ENCODE data around the gene FFAR1. TPM values are rescaled to one million over a fixed set of nuclear protein-coding genes. Genes with fewer than 3 reads are reported as not detected.

FFAR1 gene
- total RNA-seq, 3 donors from 2014 or later, result not detected

DNA sequence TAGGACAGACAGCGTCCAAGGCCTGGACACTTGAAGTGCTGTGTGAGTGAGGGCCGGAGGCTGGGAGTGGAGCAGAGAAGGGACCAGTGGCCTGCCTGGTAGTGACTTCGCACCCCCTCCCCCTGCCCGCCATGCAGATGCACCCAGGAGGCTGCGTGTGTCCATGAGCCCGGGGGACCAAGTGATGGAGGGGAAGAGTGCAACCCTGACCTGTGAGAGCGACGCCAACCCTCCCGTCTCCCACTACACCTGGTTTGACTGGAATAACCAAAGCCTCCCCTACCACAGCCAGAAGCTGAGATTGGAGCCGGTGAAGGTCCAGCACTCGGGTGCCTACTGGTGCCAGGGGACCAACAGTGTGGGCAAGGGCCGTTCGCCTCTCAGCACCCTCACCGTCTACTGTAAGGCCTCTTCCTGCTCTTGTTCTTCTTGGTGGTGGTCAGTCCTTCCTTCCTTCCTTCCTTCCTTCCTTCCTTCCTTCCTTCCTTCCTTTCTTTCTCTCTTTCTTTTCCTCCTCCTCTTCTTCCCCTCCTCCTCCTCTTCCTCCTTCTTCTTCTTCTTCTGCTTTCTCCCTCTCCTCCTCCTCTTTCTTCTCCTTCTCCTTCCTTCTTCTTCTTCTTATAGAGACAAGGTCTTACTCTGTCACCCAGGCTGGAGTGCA is 6.0 kb upstream of the FFAR1 start:
- H3K4me3 Mint-ChIP-seq, result no peak overlapping the region
- no peaks in the 10 kb centered on the region for H3K36me3 Mint-ChIP-seq (ENCODE audit: insufficient read depth)
- no peak for ATAC-seq
- H3K9me3 Mint-ChIP-seq, result no peaks in the 10 kb centered on the region
- no peaks in the 10 kb centered on the region for H3K27me3 Mint-ChIP-seq (ENCODE audit: low read depth)
- H3K4me1 Mint-ChIP-seq (ENCODE audit: low read depth), result peaks cover 12% of the 10 kb centered on the region
- no peak for DNase-seq

DNA sequence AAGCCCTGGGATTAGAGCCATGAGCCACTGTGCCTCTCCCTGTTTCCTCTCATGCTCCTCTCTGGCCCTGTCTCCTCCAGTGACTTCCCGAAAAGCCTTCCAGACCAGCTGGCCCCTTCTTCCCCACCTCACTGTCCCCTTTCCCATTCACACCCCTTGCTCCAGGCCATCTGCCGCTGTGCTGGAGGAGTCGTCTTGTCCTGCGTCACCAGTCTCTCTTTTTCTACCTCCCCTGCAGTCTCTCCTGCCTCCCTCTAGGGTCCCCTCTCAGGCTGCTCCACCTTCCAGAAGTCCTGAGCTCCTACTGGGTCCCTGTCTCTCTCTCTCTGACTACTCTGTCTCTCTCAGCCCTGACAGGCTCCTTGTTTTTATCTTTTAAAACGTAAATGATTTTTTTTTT is 5.3 kb upstream of the FFAR1 start:
- Mint-ChIP-seq H3K4me1 (ENCODE audit: low read depth) (peaks cover 19% of the 10 kb centered on the region), H3K27me3 (ENCODE audit: low read depth) (no peaks in the 10 kb centered on the region), H3K36me3 (ENCODE audit: insufficient read depth) (no peaks in the 10 kb centered on the region), H3K9me3 (no peaks in the 10 kb centered on the region), H3K4me3 (no peak overlapping the region)
- ATAC-seq (no peak), DNase-seq (no peak)

DNA sequence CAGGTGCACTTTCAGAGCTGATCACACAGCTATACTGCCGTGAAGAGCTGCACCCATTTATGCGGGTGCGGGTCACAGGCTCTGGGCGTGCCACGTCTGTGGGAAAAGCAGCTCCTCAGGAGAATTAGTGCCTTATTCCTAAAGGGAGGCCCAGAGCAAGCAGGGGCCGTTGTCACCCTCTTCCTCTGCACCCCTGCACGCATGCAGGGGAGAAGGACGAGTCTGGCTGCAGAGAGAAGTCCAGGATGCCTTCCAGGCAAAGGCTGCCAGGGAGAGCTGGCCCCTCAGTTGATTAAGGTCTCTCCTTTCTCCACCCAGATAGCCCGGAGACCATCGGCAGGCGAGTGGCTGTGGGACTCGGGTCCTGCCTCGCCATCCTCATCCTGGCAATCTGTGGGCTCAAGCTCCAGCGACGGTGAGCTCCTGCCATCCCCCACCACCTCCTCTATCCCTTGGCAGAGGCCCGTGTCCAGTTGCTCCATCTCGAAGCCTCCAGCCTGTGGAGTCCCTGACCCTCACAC is 3.1 kb upstream of the FFAR1 start:
- Mint-ChIP-seq H3K36me3 (ENCODE audit: insufficient read depth) (no peaks in the 10 kb centered on the region), H3K4me3 (no peak overlapping the region), H3K4me1 (ENCODE audit: low read depth) (peaks cover 30% of the 10 kb centered on the region), H3K9me3 (no peaks in the 10 kb centered on the region), H3K27me3 (ENCODE audit: low read depth) (no peaks in the 10 kb centered on the region)
- ATAC-seq, result no peak
- no peak for DNase-seq

DNA sequence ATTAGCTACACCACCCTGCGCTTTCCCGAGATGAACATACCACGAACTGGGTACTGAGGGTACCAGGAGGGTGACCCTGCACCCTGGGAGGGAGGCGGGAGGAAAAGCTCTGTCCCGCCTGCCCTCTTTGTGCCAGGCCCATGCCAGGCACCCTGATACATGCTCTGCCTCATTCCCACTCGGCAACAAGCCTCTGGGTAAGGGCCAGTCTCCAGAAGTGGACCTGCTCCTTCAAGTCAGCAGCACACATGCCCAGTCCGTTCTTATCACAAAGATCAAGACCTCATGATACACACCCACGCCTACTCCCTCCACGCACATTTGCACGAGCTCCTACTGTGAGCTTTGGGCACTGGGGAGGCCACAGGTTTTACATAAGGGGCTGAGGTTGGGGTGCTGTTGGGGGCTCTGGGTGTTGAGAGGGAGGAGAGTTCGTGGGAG is 2.0 kb upstream of the FFAR1 start:
- Mint-ChIP-seq H3K4me3 (peak overlapping the region; percentile 24), H3K36me3 (ENCODE audit: insufficient read depth) (no peaks in the 10 kb centered on the region), H3K27me3 (ENCODE audit: low read depth) (no peaks in the 10 kb centered on the region), H3K4me1 (ENCODE audit: low read depth) (peaks cover 30% of the 10 kb centered on the region), H3K9me3 (no peaks in the 10 kb centered on the region)
- ATAC-seq, result no peak
- DNase-seq, result no peak

DNA sequence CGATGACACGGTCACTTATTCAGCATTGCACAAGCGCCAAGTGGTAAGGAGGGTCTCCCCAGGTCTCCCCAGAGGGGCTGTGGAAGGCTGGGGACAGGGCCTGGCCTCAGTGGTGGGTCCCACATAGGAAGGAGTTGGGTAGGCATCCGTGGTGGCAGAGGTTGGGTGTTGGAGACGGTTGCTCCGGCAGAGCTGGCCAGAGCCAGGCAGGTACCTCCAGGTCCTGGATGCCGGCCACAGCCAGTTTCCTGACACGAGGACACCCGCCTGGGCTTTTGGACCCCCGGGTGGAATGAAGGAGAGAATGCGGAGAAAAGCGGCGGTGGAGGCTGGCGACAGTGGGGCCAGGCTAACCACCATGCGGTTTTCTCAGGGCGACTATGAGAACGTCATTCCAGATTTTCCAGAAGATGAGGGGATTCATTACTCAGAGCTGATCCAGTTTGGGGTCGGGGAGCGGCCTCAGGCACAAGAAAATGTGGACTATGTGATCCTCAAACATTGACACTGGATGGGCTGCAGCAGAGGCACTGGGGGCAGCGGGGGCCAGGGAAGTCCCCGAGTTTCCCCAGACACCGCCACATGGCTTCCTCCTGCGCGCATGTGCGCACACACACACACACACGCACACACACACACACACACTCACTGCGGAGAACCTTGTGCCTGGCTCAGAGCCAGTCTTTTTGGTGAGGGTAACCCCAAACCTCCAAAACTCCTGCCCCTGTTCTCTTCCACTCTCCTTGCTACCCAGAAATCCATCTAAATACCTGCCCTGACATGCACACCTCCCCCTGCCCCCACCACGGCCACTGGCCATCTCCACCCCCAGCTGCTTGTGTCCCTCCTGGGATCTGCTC is 1.3 kb upstream of the FFAR1 start:
- no peaks in the 10 kb centered on the region for H3K27me3 Mint-ChIP-seq (ENCODE audit: low read depth)
- DNase-seq (peak; percentile 67), ATAC-seq (peak; percentile 46 to 52)
- H3K9me3 Mint-ChIP-seq, result no peaks in the 10 kb centered on the region
- peak overlapping the region; percentile 66 for H3K4me3 Mint-ChIP-seq
- peaks cover 30% of the 10 kb centered on the region for H3K4me1 Mint-ChIP-seq (ENCODE audit: low read depth)
- no peaks in the 10 kb centered on the region for H3K36me3 Mint-ChIP-seq (ENCODE audit: insufficient read depth)

DNA sequence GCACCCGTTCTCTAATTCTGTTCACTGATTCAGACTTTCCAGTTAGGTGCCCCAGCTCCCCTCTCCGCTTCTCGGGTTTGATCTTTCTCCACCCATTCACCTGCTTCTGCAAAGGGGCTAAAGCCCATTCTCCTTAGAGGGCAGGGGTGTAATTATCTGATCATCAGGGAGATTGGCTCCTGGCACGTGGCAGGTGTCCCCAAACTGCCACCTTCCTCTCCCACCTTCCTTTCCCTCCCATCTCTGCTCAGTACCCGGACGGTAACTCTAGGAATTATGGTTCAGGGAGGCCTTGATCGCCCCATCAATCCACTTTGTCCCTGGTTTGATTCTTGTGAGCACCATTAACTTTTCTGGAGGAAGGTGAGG is 212 bp downstream of the FFAR1 start:
- Mint-ChIP-seq H3K4me3 (no peak overlapping the region), H3K9me3 (no peaks in the 10 kb centered on the region), H3K4me1 (ENCODE audit: low read depth) (peaks cover 34% of the 10 kb centered on the region), H3K36me3 (ENCODE audit: insufficient read depth) (no peaks in the 10 kb centered on the region), H3K27me3 (ENCODE audit: low read depth) (no peaks in the 10 kb centered on the region)
- ATAC-seq (no peak), DNase-seq (no peak)

DNA sequence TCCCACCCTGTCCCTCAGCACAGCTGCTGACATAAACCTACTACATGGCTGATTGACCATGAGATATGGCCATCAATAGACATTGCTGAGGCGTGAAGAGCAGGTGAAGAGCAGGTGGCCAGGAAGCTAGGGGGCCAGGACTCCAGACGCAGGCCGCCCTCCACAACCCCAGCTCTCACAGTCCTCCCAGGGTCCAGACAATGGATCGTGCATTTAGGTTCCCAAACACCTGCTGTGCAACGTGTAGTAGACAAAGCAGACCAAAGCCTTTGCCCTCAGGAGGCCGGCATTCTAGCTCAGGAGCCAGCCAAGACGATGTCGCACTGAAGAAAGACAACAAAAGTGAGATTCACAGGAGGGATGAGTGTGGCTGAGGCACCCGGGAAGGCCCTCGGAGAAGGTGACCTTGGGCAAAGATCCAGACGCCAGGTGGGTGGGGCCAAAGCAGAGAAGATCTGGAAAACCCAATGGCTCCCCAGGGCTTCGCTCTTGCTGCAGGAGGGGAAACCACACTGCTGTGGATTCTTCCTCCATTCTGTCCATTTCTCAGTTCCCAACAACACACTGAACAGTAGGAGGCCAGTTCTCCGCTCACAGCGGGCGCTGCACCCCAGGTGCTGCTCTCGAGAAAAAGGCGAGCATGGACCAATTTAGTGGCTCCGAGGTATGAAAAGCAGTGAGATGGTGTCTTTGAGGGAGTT is 1.4 kb downstream of the FFAR1 start:
- Mint-ChIP-seq H3K9me3 (no peaks in the 10 kb centered on the region), H3K36me3 (ENCODE audit: insufficient read depth) (no peaks in the 10 kb centered on the region), H3K4me1 (ENCODE audit: low read depth) (peaks cover 34% of the 10 kb centered on the region), H3K27me3 (ENCODE audit: low read depth) (no peaks in the 10 kb centered on the region), H3K4me3 (no peak overlapping the region)
- ATAC-seq (no peak), DNase-seq (no peak)

DNA sequence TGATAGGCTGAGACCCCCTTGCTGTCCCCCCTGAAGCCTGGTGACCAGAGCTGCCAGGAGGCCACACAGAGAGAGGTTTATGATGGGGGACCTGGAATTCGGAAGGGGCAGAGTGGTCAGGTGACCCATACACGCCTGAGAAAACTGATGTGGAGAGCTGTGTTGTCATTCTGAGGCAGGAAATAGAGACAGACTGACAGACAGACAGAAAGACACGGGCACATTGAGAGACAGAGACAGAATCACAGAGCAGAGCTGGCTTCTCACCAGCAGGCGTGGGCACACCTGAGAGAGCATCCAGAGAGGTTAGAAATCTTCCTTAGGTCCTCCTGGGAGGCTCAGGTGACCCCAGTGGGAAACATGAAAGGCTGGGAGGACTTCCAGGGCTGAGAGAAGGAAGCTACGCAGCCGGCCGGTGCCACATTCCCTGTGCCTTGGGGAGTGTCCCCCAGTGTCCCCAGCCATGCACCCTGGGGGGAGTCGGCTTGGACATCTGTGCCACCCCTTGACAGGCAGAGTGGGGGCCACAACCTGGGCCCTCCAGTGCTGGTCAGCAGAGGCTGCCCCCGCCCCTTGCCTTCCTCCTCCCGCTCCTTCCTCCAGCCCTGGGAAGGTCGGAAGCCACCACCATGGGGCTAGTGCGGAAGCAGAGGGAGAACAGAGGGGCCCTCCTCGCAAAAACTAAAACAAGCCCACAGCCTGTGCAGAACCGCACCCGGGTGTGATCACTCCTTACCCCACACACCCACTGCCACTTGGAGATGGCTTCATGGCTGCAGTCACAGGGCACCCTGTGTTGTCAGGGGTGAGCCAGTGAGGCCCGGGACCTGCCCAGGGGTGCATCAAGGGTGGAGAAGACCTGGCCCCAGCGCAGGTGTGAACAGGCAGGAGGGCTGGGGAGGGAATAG is 2.2 kb downstream of the FFAR1 start:
- DNase-seq (no peak), ATAC-seq (no peak)
- Mint-ChIP-seq H3K4me1 (ENCODE audit: low read depth) (peaks cover 34% of the 10 kb centered on the region), H3K27me3 (ENCODE audit: low read depth) (no peaks in the 10 kb centered on the region), H3K4me3 (no peak overlapping the region), H3K36me3 (ENCODE audit: insufficient read depth) (no peaks in the 10 kb centered on the region), H3K9me3 (no peaks in the 10 kb centered on the region)

DNA sequence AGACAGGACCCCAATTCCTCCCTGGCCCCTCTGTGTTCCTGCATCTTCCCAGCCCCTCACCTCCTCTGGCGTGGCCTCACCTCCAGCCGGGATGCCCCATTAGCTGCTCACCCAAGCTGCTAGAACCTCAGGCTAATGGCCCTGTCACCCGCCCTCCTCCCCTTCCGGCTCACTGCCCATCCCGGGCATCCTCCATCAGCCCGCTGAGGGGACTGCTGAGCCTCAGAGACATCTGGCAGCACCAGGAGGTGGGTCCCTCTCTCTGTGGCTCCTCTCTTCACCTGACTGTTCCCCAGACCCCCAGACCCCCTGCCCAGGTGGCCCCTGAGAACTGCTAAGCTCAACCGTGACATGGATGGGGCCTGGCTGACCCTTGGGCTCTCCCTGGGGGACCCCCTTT is 2.9 kb downstream of the FFAR1 start:
- Mint-ChIP-seq H3K36me3 (ENCODE audit: insufficient read depth) (no peaks in the 10 kb centered on the region), H3K4me3 (no peak overlapping the region), H3K4me1 (ENCODE audit: low read depth) (peaks cover 33% of the 10 kb centered on the region), H3K27me3 (ENCODE audit: low read depth) (no peaks in the 10 kb centered on the region), H3K9me3 (no peaks in the 10 kb centered on the region)
- ATAC-seq, result no peak
- no peak for DNase-seq

DNA sequence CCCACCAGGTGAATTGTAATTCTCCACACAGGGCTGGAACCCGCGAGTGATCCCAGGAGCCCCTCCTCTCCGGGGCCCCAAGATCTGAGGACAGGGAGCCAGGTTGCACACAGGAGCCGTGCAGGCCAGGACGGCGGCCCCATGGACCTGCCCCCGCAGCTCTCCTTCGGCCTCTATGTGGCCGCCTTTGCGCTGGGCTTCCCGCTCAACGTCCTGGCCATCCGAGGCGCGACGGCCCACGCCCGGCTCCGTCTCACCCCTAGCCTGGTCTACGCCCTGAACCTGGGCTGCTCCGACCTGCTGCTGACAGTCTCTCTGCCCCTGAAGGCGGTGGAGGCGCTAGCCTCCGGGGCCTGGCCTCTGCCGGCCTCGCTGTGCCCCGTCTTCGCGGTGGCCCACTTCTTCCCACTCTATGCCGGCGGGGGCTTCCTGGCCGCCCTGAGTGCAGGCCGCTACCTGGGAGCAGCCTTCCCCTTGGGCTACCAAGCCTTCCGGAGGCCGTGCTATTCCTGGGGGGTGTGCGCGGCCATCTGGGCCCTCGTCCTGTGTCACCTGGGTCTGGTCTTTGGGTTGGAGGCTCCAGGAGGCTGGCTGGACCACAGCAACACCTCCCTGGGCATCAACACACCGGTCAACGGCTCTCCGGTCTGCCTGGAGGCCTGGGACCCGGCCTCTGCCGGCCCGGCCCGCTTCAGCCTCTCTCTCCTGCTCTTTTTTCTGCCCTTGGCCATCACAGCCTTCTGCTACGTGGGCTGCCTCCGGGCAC is 3.9 kb downstream of the FFAR1 start:
- no peak overlapping the region for H3K4me3 Mint-ChIP-seq
- DNase-seq (no peak), ATAC-seq (no peak)
- no peaks in the 10 kb centered on the region for H3K9me3 Mint-ChIP-seq
- no peaks in the 10 kb centered on the region for H3K36me3 Mint-ChIP-seq (ENCODE audit: insufficient read depth)
- H3K27me3 Mint-ChIP-seq (ENCODE audit: low read depth), result no peaks in the 10 kb centered on the region
- H3K4me1 Mint-ChIP-seq (ENCODE audit: low read depth), result peaks cover 23% of the 10 kb centered on the region

DNA sequence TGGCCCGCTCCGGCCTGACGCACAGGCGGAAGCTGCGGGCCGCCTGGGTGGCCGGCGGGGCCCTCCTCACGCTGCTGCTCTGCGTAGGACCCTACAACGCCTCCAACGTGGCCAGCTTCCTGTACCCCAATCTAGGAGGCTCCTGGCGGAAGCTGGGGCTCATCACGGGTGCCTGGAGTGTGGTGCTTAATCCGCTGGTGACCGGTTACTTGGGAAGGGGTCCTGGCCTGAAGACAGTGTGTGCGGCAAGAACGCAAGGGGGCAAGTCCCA is 4.4 kb downstream of the FFAR1 start:
- Mint-ChIP-seq H3K4me1 (ENCODE audit: low read depth) (peaks cover 18% of the 10 kb centered on the region), H3K9me3 (no peaks in the 10 kb centered on the region), H3K4me3 (no peak overlapping the region), H3K27me3 (ENCODE audit: low read depth) (no peaks in the 10 kb centered on the region), H3K36me3 (ENCODE audit: insufficient read depth) (no peaks in the 10 kb centered on the region)
- DNase-seq (no peak), ATAC-seq (no peak)

DNA sequence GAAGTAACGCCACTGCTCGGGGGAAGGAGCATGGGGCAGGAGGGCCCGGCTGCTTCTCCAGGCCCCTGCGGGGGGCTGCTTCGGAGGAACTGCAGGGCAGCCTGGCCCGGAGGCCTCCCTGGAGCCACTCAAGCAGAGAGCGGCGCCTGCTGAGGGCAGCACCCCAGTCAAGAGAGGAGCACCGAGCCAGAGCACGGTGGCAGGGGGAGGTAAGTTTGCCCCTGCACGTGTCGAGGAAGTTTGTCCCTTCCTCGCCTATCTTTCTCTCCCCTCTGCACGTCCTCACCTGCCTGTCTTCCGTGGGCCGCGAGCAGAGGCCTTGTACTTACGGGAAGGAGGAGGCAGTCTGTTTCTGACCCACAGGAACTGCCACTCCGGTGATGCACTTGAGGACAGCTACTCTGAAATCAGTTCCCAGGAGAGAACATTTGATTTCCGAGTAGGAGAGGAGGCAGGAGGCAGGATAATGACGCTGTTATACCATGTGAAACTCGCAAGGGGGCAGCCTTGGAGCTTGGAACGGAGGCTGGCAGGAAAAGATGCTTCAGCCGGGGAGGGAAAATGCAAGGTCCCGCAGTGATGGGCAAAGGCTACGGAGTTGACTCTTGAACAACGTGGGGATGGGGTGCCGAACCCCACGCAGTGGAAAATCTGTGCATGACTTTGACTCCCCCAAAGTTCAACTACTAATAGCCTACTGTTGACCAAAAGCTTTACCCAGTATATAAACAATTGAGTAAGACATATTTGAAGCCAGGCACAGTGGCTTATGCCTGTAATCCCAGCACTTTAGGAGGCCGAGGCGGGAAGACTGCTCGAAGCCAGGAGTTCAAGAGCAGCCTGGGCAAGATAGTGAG is 5.0 kb downstream of the FFAR1 start:
- H3K9me3 Mint-ChIP-seq, result no peaks in the 10 kb centered on the region
- DNase-seq, result peak; percentile 68
- H3K4me3 Mint-ChIP-seq, result no peak overlapping the region
- H3K36me3 Mint-ChIP-seq (ENCODE audit: insufficient read depth), result no peaks in the 10 kb centered on the region
- no peaks in the 10 kb centered on the region for H3K27me3 Mint-ChIP-seq (ENCODE audit: low read depth)
- H3K4me1 Mint-ChIP-seq (ENCODE audit: low read depth), result peaks cover 14% of the 10 kb centered on the region
- peak; percentile 68 to 81 for ATAC-seq

DNA sequence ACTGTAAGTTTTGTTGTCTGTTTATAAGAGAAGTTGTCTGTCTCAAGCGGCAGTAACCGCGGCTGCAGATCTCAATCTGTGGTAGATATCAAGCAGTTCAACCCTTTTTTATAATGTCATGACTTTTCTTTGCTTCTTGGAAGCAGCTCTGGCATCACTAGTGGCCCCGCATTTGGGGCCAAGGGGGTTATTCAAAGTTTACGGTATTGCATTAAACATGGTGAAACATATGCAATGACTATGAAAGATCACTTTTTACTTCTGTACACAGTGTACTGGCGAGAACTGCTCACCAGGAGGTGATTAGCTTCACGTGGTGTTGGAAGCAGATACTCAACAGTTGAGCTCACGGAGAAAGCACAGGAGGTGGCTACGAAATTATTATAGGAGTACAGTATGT is 5.9 kb downstream of the FFAR1 start:
- ATAC-seq, result no peak
- no peaks in the 10 kb centered on the region for H3K27me3 Mint-ChIP-seq (ENCODE audit: low read depth)
- H3K9me3 Mint-ChIP-seq, result no peaks in the 10 kb centered on the region
- no peaks in the 10 kb centered on the region for H3K36me3 Mint-ChIP-seq (ENCODE audit: insufficient read depth)
- peaks cover 17% of the 10 kb centered on the region for H3K4me1 Mint-ChIP-seq (ENCODE audit: low read depth)
- no peak for DNase-seq
- no peak overlapping the region for H3K4me3 Mint-ChIP-seq

Measured in activated T-cell treated with anti-CD3 and anti-CD28 coated beads, Interleukin-2, amount 50 U/mL, for 4 hours (primary cell).